WTC11 (cell line): ENCODE data around the gene AKAP6. TPM values are rescaled to one million over a fixed set of nuclear protein-coding genes. Genes with fewer than 3 reads are reported as not detected.
"Not testable (repeated sequence)": the region's sequence is repeated elsewhere in the genome, so short reads cannot be mapped to it uniquely, and the experiment has no call there.

Experiments used
- ATAC-seq: fragments of 200-7000 bp; cut with Tn5 transposase; 2 replicates; pipeline ENCODE4 v1.10.0; 2021; ENCODE audit warnings: mild to moderate bottlenecking, moderate library complexity
- CTCF ChIA-PET: fragments of 300-600 bp; sonication (Branson Sonifier 250); formaldehyde crosslinking; loops from one replicate; lab custom pipeline; 2021; ENCODE audit warnings: antibody characterized with exemption; lab: Charles Lee
- POLR2A ChIA-PET: fragments of 350-600 bp; sonication (Branson Sonifier 250); formaldehyde crosslinking; loops from one replicate; lab custom pipeline; 2021; ENCODE audit warnings: antibody characterized with exemption; lab: Charles Lee
- DNase-seq: peaks from one replicate; pipeline ENCODE4 v3.0.0; 2021; ENCODE audit warnings: low spot score
- H3K27ac Mint-ChIP-seq: 2 replicates; pipeline ENCODE4 v1.8.0; 2021; ENCODE audit warnings: mixed read lengths
- H3K27me3 Mint-ChIP-seq: 2 replicates; pipeline ENCODE4 v1.8.0; 2021; ENCODE audit warnings: low read depth, mild to moderate bottlenecking, moderate library complexity, mixed read lengths
- H3K36me3 Mint-ChIP-seq: 2 replicates; pipeline ENCODE4 v1.8.0; 2021; ENCODE audit warnings: mixed read lengths
- H3K4me1 Mint-ChIP-seq: 2 replicates; pipeline ENCODE4 v1.8.0; 2022; ENCODE audit warnings: mixed read lengths
- H3K4me3 Mint-ChIP-seq: 2 replicates; pipeline ENCODE4 v1.8.0; 2021; ENCODE audit warnings: mild to moderate bottlenecking, moderate library complexity, mixed read lengths
- H3K9me3 Mint-ChIP-seq: 2 replicates; pipeline ENCODE4 v1.8.0; 2021; ENCODE audit warnings: mixed read lengths
- ELF4 ChIP-seq: sonication (generic); formaldehyde crosslinking; IDR thresholded peaks from 2 replicates; pipeline ENCODE4 v1.8.1; 2022; ENCODE audit warnings: low read depth, mild to moderate bottlenecking, moderate library complexity, missing genetic modification reagents
- IRF2 ChIP-seq: sonication (generic); formaldehyde crosslinking; IDR thresholded peaks from 2 replicates; pipeline ENCODE4 v1.8.0; 2022; ENCODE audit warnings: low read depth, missing genetic modification reagents, borderline replicate concordance
- KAT7 ChIP-seq: sonication (generic); formaldehyde crosslinking; IDR thresholded peaks from 2 replicates; pipeline ENCODE4 v1.8.1; 2023; ENCODE audit warnings: missing genetic modification reagents, mild to moderate bottlenecking, borderline replicate concordance
- MXD4 ChIP-seq: fragments of 250-450 bp; sonication (Bioruptor Pico); IDR thresholded peaks from 2 replicates; pipeline ENCODE4 v1.8.0; 2021; ENCODE audit warnings: mild to moderate bottlenecking, moderate library complexity, borderline replicate concordance
- RELA ChIP-seq: sonication (generic); formaldehyde crosslinking; IDR thresholded peaks from 2 replicates; pipeline ENCODE4 v1.8.1; 2022; ENCODE audit warnings: missing genetic modification reagents, mild to moderate bottlenecking, borderline replicate concordance
- SMAD4 ChIP-seq: sonication (generic); formaldehyde crosslinking; IDR thresholded peaks from 2 replicates; pipeline ENCODE4 v1.8.0; 2022; ENCODE audit warnings: mild to moderate bottlenecking, missing genetic modification reagents
- TP53 ChIP-seq: sonication (generic); formaldehyde crosslinking; IDR thresholded peaks from 2 replicates; pipeline ENCODE4 v1.8.1; 2023; ENCODE audit warnings: mild to moderate bottlenecking, missing genetic modification reagents
- ZBTB21 ChIP-seq: sonication (generic); formaldehyde crosslinking; IDR thresholded peaks from 2 replicates; pipeline ENCODE4 v1.8.1; 2023; ENCODE audit warnings: mild to moderate bottlenecking, missing genetic modification reagents, borderline replicate concordance
- ZNF219 ChIP-seq: sonication (generic); formaldehyde crosslinking; IDR thresholded peaks from 2 replicates; pipeline ENCODE4 v1.8.0; 2023; ENCODE audit warnings: missing genetic modification reagents, mild to moderate bottlenecking, borderline replicate concordance
- ZNF232 ChIP-seq: sonication (generic); formaldehyde crosslinking; IDR thresholded peaks from 2 replicates; pipeline ENCODE4 v1.8.0; 2022; ENCODE audit warnings: mild to moderate bottlenecking, missing genetic modification reagents
- ZNF263 ChIP-seq: sonication (generic); formaldehyde crosslinking; IDR thresholded peaks from 2 replicates; pipeline ENCODE4 v1.8.1; 2022; ENCODE audit warnings: low read depth, mild to moderate bottlenecking, moderate library complexity, missing genetic modification reagents
- ZNF396 ChIP-seq: fragments of 250-450 bp; sonication (Bioruptor Pico); IDR thresholded peaks from 2 replicates; pipeline ENCODE4 v1.8.0; 2021; ENCODE audit warnings: mild to moderate bottlenecking, moderate library complexity, borderline replicate concordance
- ZNF416 ChIP-seq: fragments of 250-450 bp; sonication (Bioruptor Pico); IDR thresholded peaks from 2 replicates; pipeline ENCODE4 v1.9.0; 2021; ENCODE audit warnings: mild to moderate bottlenecking, inconsistent platforms
- ZNF423 ChIP-seq: fragments of 250-450 bp; sonication (Bioruptor Pico); IDR thresholded peaks from 2 replicates; pipeline ENCODE4 v2.1.2; 2022; ENCODE audit warnings: mild to moderate bottlenecking, moderate library complexity
- total RNA-seq: library from RNA; stranded (reverse); gene quantifications from 3 replicates; pipeline ENCODE4 v1.2.3, GENCODE V29; 2021
- TF ChIP-seq, protein P1 (sequence below): fragments of 200-600 bp; IDR thresholded peaks from 2 replicates; pipeline ENCODE4 v1.8.0; 2022; ENCODE audit warnings: antibody characterized with exemption
- TF ChIP-seq, protein P2 (sequence below): sonication (generic); formaldehyde crosslinking; IDR thresholded peaks from 2 replicates; pipeline ENCODE4 v1.8.1; 2023; ENCODE audit warnings: mild to moderate bottlenecking, moderate library complexity, missing genetic modification reagents
- TF ChIP-seq, protein P3 (sequence below): sonication (generic); formaldehyde crosslinking; IDR thresholded peaks from 2 replicates; pipeline ENCODE4 v1.8.1; 2022; ENCODE audit warnings: mild to moderate bottlenecking, missing genetic modification reagents, moderate library complexity, borderline replicate concordance
- TF ChIP-seq, protein P4 (sequence below): sonication (generic); formaldehyde crosslinking; IDR thresholded peaks from 2 replicates; pipeline ENCODE4 v1.8.1; 2023; ENCODE audit warnings: mild to moderate bottlenecking, missing genetic modification reagents

The AKAP6 gene
- total RNA-seq, 1 experiment from 2014 or later, result 0.63 TPM

DNA sequence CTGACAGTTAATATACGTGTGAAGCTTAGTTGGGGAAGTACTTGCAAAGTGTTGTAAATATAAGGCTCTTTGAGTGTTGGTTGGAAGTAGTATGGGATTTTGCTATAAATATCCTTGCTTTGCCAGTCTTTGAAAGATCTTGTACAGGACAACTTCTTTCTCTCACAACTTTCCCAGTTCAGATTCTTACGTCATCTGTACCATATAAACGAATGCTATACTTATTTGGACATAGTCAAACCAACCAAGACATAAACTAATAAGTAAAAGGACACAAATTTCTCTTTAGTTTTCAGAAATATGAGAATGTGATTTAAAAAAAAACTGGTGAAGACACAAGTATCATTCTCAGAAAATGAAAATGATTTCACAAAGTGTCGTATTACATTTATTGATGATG, 456.5 kb downstream of the AKAP6 start (continued):
- TF ChIP-seq, protein P1, sequence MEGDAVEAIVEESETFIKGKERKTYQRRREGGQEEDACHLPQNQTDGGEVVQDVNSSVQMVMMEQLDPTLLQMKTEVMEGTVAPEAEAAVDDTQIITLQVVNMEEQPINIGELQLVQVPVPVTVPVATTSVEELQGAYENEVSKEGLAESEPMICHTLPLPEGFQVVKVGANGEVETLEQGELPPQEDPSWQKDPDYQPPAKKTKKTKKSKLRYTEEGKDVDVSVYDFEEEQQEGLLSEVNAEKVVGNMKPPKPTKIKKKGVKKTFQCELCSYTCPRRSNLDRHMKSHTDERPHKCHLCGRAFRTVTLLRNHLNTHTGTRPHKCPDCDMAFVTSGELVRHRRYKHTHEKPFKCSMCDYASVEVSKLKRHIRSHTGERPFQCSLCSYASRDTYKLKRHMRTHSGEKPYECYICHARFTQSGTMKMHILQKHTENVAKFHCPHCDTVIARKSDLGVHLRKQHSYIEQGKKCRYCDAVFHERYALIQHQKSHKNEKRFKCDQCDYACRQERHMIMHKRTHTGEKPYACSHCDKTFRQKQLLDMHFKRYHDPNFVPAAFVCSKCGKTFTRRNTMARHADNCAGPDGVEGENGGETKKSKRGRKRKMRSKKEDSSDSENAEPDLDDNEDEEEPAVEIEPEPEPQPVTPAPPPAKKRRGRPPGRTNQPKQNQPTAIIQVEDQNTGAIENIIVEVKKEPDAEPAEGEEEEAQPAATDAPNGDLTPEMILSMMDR, result no peak
- no peak for TF ChIP-seq ZNF396 (CRISPR knock-in tag)
- TF ChIP-seq, protein P2, sequence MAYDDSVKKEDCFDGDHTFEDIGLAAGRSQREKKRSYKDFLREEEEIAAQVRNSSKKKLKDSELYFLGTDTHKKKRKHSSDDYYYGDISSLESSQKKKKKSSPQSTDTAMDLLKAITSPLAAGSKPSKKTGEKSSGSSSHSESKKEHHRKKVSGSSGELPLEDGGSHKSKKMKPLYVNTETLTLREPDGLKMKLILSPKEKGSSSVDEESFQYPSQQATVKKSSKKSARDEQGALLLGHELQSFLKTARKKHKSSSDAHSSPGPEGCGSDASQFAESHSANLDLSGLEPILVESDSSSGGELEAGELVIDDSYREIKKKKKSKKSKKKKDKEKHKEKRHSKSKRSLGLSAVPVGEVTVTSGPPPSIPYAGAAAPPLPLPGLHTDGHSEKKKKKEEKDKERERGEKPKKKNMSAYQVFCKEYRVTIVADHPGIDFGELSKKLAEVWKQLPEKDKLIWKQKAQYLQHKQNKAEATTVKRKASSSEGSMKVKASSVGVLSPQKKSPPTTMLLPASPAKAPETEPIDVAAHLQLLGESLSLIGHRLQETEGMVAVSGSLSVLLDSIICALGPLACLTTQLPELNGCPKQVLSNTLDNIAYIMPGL (CRISPR knock-in tag), result no peak
- no peak for TF ChIP-seq ZNF219
- no peak for TF ChIP-seq IRF2 (CRISPR knock-in tag)
- no peak for TF ChIP-seq ZNF423

DNA sequence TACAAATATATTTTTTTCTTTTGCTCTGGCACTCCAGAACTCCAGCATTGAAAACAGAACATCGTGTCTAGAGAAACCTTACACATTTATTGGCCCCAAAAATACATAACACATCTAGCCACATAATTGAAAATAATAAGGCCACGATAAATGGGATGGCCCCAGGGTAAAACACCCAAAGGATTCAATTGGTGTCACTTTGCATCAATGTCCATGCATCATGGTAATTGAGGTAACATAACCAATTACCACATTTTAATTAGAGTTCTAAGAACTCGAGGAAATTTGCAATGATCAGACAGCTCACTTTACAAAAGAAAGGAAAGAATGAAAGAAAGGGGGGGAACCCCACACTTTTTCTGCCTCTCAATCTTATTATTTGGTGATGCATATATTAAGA, 457.8 kb downstream of the AKAP6 start:
- Mint-ChIP-seq H3K27me3 (no peaks in the 10 kb centered on the region), H3K9me3 (peaks cover 22% of the 10 kb centered on the region), H3K4me1 (no peaks in the 10 kb centered on the region), H3K36me3 (peaks cover 10% of the 10 kb centered on the region), H3K27ac (no peak overlapping the region), H3K4me3 (no peak overlapping the region)
- POLR2A ChIA-PET, result no interaction called here
- DNase-seq (no peak), ATAC-seq (no peak)
- TF ChIP-seq ZNF232 (CRISPR knock-in tag) (no peak), RELA (CRISPR knock-in tag) (no peak), SMAD4 (CRISPR knock-in tag) (no peak), KAT7 (CRISPR knock-in tag) (no peak), TP53 (no peak), MXD4 (CRISPR knock-in tag) (no peak), IRF2 (CRISPR knock-in tag) (no peak), ZNF263 (no peak), ZBTB21 (CRISPR knock-in tag) (no peak), ELF4 (CRISPR knock-in tag) (no peak), ZNF423 (no peak), ZNF416 (no peak)
- TF ChIP-seq, protein P3, sequence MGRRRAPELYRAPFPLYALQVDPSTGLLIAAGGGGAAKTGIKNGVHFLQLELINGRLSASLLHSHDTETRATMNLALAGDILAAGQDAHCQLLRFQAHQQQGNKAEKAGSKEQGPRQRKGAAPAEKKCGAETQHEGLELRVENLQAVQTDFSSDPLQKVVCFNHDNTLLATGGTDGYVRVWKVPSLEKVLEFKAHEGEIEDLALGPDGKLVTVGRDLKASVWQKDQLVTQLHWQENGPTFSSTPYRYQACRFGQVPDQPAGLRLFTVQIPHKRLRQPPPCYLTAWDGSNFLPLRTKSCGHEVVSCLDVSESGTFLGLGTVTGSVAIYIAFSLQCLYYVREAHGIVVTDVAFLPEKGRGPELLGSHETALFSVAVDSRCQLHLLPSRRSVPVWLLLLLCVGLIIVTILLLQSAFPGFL (CRISPR knock-in tag), result no peak
- TF ChIP-seq, protein P2 (CRISPR knock-in tag), result no peak
- TF ChIP-seq, protein P1, result no peak
- TF ChIP-seq, protein P4, sequence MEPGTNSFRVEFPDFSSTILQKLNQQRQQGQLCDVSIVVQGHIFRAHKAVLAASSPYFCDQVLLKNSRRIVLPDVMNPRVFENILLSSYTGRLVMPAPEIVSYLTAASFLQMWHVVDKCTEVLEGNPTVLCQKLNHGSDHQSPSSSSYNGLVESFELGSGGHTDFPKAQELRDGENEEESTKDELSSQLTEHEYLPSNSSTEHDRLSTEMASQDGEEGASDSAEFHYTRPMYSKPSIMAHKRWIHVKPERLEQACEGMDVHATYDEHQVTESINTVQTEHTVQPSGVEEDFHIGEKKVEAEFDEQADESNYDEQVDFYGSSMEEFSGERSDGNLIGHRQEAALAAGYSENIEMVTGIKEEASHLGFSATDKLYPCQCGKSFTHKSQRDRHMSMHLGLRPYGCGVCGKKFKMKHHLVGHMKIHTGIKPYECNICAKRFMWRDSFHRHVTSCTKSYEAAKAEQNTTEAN, result no peak
- CTCF ChIA-PET, result no interaction called here

DNA sequence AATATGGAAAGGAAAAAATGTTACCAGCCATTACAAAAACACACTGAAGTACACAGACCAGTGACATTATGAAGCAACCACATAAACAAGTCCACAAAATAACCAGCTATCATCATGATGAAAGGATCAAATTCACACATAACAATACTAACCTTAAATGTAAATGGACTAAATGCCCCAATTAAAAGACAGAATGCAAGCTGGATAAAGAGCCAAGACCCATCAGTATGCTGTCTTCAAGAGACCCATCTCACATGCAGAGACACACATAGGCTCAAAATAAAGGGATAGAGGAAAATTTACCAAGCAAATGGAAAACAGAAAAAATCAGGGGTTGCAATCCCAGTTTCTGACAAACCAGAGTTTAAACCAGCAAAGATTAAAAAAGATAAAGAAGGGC, 463.9 kb downstream of the AKAP6 start:
- peaks cover 48% of the 10 kb centered on the region for H3K36me3 Mint-ChIP-seq
- POLR2A ChIA-PET, DNase-seq, CTCF ChIA-PET, ATAC-seq, H3K4me3 Mint-ChIP-seq, H3K27ac Mint-ChIP-seq, H3K27me3 Mint-ChIP-seq, H3K4me1 Mint-ChIP-seq: not testable (repeated sequence)
- peaks cover 79% of the 10 kb centered on the region for H3K9me3 Mint-ChIP-seq
